CD4-positive, alpha-beta T cell treated with Interleukin-15 for 4 hours (primary cell): ENCODE data around the gene TSTD2.
"Not testable (repeated sequence)": the region's sequence is repeated elsewhere in the genome, so short reads cannot be mapped to it uniquely, and the experiment has no call there.

Experiments
- DNase-seq: peaks from one replicate; pipeline ENCODE4 v3.0.0-alpha.2; 2020; ENCODE audit warnings: low spot score

The TSTD2 gene

DNA sequence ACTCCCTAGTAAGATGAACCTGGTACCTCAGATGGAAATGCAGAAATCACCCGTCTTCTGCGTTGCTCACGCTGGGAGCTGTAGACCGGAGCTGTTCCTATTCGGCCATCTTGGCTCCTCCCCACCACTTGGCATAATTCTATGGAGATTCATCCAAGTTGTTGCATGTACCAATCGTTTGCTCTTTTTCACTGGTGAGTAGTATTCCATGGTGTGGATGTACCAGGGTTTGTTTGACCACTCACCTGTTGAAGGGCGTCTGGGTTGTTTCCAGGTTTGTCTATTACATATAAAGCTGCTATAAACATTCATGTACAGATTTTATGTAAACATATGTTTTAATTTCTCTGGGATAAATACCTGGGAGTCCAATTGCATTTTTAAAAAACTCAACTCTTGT is 46.3 kb downstream of the TSTD2 start:
- not testable (repeated sequence) for DNase-seq

DNA sequence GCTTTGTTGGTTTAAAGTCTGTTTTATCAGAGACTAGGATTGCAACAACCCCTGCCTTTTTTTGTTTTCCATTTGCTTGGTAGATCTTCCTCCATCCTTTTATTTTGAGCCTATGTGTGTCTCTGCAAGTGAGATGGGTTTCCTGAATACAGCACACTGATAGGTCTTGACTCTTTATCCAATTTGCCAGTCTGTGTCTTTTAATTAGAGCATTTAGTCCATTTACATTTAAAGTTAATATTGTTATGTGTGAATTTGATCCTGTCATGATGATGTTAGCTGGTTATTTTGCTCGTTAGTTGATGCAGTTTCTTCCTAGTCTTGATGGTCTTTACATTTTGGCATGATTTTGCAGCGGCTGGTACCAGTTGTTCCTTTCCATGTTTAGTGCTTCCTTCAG is 48.4 kb downstream of the TSTD2 start:
- DNase-seq: not testable (repeated sequence)

DNA sequence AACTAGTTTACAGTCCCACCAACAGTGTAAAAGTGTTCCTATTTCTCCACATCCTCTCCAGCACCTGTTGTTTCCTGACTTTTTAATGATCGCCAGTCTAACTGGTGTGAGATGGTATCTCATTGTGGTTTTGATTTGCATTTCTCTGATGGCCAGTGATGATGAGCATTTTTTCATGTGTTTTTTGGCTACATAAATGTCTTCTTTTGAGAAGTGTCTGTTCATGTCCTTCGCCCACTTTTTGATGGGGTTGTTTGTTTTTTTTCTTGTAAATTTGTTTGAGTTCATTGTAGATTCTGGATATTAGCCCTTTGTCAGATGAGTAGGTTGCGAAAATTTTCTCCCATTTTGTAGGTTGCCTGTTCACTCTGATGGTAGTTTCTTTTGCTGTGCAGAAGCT is 51.6 kb downstream of the TSTD2 start:
- DNase-seq: not testable (repeated sequence)

- DNase-seq: no peak
Measured at GRCh38 chr9:97579914-97580313, 53.3 kb downstream of the TSTD2 start.

DNA sequence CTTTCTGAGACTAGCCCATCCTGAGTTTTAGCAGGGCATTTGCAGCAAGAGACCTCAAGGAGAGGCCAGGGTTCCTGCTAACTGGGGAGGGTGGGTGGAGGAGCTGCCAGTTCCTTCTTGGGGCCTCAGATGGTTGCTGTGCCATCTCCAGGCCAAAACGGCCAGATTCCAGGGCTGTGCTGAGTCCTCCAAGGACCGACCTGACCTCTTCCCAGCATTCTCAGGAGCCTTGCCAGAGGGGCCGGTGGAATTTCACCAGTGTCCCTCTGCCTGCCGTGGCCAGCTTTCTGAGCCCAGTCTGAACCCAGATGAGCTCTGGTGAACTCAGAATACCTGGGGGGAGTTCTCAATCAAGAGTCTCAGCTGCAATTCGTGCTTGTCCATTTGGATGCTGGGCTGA is 54.3 kb downstream of the TSTD2 start:
- DNase-seq: no peak

GRCh38 chr9:97577051-97577450 is 56.1 kb downstream of the TSTD2 start:
- no peak for DNase-seq

DNA sequence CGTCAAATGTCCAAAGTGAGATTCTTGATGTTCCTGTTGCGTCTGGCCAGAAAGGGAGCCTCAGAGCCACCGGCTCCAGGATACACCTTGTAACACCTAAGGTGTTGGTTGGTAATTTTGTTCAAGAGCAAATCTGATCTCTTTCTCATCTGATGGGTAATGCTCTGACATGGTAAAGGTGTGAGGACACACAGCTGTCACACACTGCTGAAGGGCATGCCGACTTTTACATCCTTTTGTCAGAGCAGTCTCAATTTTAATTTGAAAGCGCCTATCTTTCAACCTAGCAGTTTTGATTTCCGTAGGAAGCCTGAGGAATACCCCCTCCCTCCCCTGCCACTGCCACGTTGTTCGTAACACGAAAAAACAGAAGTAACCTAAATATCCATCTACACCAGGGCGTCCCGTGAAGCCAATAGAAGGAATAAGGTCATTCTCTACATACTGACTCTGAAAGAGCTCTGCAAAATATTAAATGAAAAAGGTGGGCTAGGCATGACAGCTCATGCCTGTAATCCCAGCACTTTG is 57.4 kb downstream of the TSTD2 start:
- DNase-seq: no peak

GRCh38 chr9:97574921-97575672 is 58.1 kb downstream of the TSTD2 start:
- DNase-seq: peak; percentile 14

GRCh38 chr9:97574101-97574571 is 59.0 kb downstream of the TSTD2 start:
- not testable (repeated sequence) for DNase-seq

DNA sequence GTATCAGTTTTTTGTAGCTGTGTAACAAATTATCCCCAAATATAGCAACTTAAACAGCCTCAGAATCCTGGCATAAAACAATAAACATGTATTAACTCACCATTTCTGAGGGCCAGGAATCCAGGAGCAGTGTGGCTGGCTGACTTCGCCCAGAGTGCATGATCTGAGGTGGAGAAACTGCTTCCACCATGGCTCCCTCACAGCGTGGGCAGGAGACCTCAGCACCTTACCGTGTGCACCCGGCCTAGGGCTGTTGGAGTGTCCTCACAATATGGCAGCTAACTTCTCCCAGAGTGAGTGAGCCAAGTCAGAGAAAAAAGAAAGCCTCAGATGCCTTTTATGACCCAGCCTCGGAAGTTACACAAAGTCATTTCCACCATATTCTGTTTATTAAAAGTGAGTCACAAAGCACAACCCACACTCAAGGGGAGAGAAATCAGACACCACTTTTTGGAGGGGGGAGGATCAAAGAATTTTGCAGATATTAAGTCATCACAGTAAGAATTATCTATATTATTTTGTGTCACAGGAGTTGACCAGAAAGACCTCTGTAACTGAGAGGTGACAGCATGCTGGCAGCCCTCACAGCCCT is 59.6 kb downstream of the TSTD2 start:
- DNase-seq: no peak

DNA sequence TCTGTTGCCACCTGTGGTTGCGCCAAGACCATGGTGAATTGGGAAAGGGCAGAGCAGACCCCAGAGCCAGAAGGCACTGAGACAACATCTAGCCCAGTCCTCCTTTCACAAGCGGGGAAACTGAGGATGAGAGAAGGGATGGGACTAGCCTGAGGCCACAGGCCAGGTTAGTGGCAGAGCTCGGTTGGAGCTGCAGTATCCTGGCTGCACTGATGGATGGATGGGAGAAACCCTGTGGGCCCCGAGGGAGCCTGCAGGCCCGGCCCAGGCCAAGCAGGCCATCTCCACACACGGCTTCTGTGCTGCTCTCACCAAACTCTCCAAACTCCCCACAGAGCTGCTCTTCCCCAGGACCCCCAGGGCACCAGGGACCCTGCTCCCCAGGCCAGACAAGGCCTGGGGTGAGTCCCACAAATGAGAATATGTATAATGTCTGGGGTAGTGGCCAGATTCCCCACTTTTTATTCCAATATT is 60.2 kb downstream of the TSTD2 start:
- no peak for DNase-seq

GRCh38 chr9:97572196-97572891 is 60.8 kb downstream of the TSTD2 start:
- DNase-seq: no peak

- no peak for DNase-seq
Measured at GRCh38 chr9:97571664-97572063, 61.5 kb downstream of the TSTD2 start.

DNA sequence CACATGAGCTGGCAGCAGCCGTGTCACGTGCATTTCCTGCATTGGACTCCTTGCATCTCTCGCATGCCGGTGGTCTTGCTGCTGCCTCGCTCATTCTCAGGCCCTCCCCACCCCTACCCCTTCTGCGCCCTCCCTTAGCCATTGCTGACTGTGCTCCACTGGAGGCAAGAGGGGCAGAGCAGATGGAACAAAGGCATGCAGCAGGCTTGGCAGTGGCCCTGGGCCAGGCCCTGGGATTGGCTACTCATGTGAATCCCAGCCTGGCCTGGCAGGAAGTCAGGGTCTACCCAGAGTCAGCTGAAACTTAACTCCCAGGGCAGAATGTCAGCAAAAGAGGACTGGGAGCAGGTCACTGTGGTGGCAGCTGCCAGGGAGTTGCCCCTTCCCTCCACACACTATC is 62.3 kb downstream of the TSTD2 start:
- DNase-seq: no peak

GRCh38 chr9:97568461-97569275 is 64.5 kb downstream of the TSTD2 start:
- no peak for DNase-seq

DNA sequence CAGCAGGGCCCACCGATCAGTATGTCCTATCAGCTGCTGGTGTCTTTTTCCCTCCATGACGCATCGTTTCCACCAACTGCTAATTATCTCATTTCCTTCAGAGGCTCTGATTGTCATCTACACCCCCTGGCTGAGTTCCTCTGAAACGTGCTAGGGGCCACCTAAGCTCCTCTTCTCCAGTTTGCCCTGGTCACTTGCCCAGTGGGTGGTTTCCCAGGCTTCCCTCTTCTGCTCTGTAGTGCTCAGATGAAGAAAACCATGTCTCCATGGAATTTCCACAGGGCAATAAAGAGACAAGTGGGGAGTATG is 65.3 kb downstream of the TSTD2 start:
- no peak for DNase-seq

- no peak for DNase-seq
Measured at GRCh38 chr9:97567182-97567893, 65.8 kb downstream of the TSTD2 start.

DNA sequence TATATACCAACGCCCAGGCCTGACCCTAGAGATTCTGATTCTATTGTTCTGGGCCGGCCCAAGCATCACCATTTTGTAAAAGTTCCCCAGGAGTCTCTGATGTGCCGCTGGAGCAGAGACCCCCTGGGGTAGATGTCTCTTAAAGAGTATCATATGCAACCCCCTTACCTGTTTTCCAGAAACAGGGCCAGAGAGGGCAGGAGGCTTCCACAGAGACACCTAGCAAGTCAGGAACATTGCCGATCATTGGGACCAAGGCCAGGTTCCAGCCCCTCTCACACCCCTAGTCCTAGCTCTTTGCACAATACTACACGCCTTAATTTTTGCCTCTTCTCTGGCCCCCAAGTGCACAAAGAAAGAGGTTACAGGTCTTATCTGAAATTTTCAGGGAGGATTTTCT is 67.9 kb downstream of the TSTD2 start:
- no peak for DNase-seq

DNA sequence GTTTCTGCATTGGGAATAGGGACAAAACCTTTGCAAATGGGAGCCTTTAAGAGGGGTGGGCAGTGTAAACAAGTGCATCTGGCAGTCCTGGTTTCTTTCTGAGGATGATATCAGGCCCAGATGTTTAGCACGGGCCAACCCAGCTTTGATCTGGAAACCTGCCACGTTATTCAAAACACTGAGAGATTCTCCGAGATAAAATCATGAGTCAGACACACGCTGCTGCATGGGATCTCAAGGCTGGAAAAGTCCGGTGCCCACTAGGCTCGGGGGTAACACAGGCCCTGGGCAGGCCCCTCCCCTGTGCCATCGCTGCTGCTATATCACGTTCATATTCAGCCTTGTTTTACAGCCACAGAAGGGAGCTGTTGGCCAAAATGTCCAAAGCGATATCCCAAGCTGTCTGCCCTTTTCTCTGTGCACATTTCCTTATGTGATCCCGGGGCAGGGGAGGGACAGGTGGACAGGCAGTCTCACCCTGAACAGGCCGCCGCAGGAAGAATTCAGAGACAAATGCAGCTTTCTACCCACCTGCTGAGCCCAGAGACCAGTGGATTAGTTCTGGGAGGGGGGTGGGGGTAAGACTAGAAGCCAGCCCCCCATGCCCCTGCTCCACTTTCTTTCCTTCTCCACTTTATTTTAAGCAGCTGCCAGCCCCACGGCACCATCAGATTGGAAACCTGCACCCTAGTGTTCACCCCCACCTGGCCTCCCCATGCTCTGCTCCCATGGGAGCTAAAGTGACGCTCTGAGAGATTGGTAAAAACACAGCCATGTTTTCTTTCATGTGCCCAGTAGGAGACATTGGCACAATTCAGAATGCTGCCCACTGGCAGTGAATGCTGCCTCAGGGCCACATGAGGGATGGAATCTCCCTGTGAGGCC is 68.6 kb downstream of the TSTD2 start:
- DNase-seq: no peak

- no peak for DNase-seq
Measured at GRCh38 chr9:97563458-97564135, 69.6 kb downstream of the TSTD2 start.
